Left ventricle myocardium inferior (tissue), 1 donor: ENCODE results near the gene OCIAD2. TPM values are rescaled to one million over a fixed set of nuclear protein-coding genes. Genes with fewer than 3 reads are reported as not detected.

Source experiments
- DNase-seq: peaks from one replicate; pipeline ENCODE4 v3.0.0-alpha.2; 2020
- H3K27ac ChIP-seq: fragments of 200-600 bp; replicated peaks from 2 replicates; pipeline ENCODE4 v1.8.0; 2021
- H3K27me3 ChIP-seq: fragments of 200-600 bp; 2 replicates; pipeline ENCODE4 v1.8.0; 2021; ENCODE audit warnings: low read depth
- H3K36me3 ChIP-seq: fragments of 200-600 bp; 2 replicates; pipeline ENCODE4 v1.8.0; 2021
- H3K4me1 ChIP-seq: fragments of 200-600 bp; 2 replicates; pipeline ENCODE4 v1.8.0; 2021
- H3K4me3 ChIP-seq: fragments of 200-600 bp; 2 replicates; pipeline ENCODE4 v1.8.0; 2021; ENCODE audit warnings: mild to moderate bottlenecking, moderate library complexity
- H3K9me3 ChIP-seq: fragments of 200-600 bp; replicated peaks from 2 replicates; pipeline ENCODE4 v1.8.0; 2021
- CTCF ChIP-seq: fragments of 200-600 bp; IDR thresholded peaks from 2 replicates; pipeline ENCODE4 v1.8.0; 2021; ENCODE audit warnings: antibody characterized with exemption, mild to moderate bottlenecking, borderline replicate concordance
- intact Hi-C: fragments of 100-400 bp; cut with micrococcal nuclease; formaldehyde crosslinking; loops from one replicate; pipeline ENCODE4 v1.11.0; 2022
- total RNA-seq: library from RNA; stranded (reverse); fragmentation: NEBNext Ultra II Directional; extraction: Animal tissue kit (Norgen Biotek cat#: 25700); gene quantifications from one replicate; pipeline ENCODE4 v1.2.1, GENCODE V29; 2021
- donor health status: DM: no; HTN: yes; CAD: no; lungs with severe emphysema.

OCIAD2 gene
- total RNA-seq, 1 donor from 2014 or later = 16.9 TPM

- intact Hi-C loops = no loop called here
- H3K27me3 ChIP-seq = no peaks in the 10 kb centered on the region
- peaks cover 32% of the 10 kb centered on the region for H3K36me3 ChIP-seq
- no peak for TF ChIP-seq CTCF
- no peak overlapping the region for H3K27ac ChIP-seq
- DNase-seq = no peak
- H3K9me3 ChIP-seq = peaks cover 6% of the 10 kb centered on the region
- H3K4me1 ChIP-seq = no peaks in the 10 kb centered on the region
- H3K4me3 ChIP-seq = no peak overlapping the region
These were observed 43.9 kb downstream of the OCIAD2 start for GRCh38 chr4:48862661-48863060.

GRCh38 chr4:48862038-48862437 is 44.5 kb downstream of the OCIAD2 start:
- Histone ChIP-seq H3K27ac (no peak overlapping the region), H3K36me3 (peaks cover 39% of the 10 kb centered on the region), H3K27me3 (no peaks in the 10 kb centered on the region), H3K4me3 (no peak overlapping the region), H3K4me1 (no peaks in the 10 kb centered on the region), H3K9me3 (peaks cover 6% of the 10 kb centered on the region)
- no peak for TF ChIP-seq CTCF
- intact Hi-C loops = no loop called here
- no peak for DNase-seq

GRCh38 chr4:48858130-48858529 is 48.4 kb downstream of the OCIAD2 start:
- Histone ChIP-seq H3K4me1 (no peaks in the 10 kb centered on the region), H3K4me3 (no peak overlapping the region), H3K27me3 (no peaks in the 10 kb centered on the region), H3K36me3 (peaks cover 76% of the 10 kb centered on the region), H3K27ac (no peak overlapping the region), H3K9me3 (no peaks in the 10 kb centered on the region)
- intact Hi-C loops = no loop called here
- no peak for TF ChIP-seq CTCF
- no peak for DNase-seq

GRCh38 chr4:48854982-48855381 is 51.6 kb downstream of the OCIAD2 start:
- peaks cover 87% of the 10 kb centered on the region for H3K36me3 ChIP-seq
- intact Hi-C loops = no loop called here

GRCh38 chr4:48854395-48854683 is 52.2 kb downstream of the OCIAD2 start:
- Histone ChIP-seq H3K27ac (no peak overlapping the region), H3K27me3 (no peaks in the 10 kb centered on the region), H3K4me1 (no peaks in the 10 kb centered on the region), H3K9me3 (no peaks in the 10 kb centered on the region), H3K4me3 (no peak overlapping the region), H3K36me3 (peaks cover 87% of the 10 kb centered on the region)
- intact Hi-C loops = no loop called here
- no peak for DNase-seq
- TF ChIP-seq CTCF = no peak

More at GRCh38 chr4:48854982-48855381, 51.6 kb downstream of the OCIAD2 start:
- no peaks in the 10 kb centered on the region for H3K4me1 ChIP-seq
- H3K27me3 ChIP-seq = no peaks in the 10 kb centered on the region
- DNase-seq = no peak
- no peak overlapping the region for H3K27ac ChIP-seq
- H3K9me3 ChIP-seq = no peaks in the 10 kb centered on the region
- TF ChIP-seq CTCF = no peak
- no peak overlapping the region for H3K4me3 ChIP-seq
